GM21367 (cell line): ENCODE results near the gene AHRR.
A peak's percentile ranks its signal among the peaks of the same experiment; 100 is the strongest.

Source experiments
- ATAC-seq: cut with Tn5 transposase; IDR thresholded peaks from one replicate; pipeline ENCODE4 v1.9.1; 2021; ENCODE audit not compliant: unreplicated experiment

The AHRR gene

GRCh38 chr5:438481-438981, 117.0 kb downstream of the AHRR start:
- no peak for ATAC-seq

GRCh38 chr5:439181-439580, 117.7 kb downstream of the AHRR start:
- ATAC-seq: no peak

- ATAC-seq: no peak
Observed at GRCh38 chr5:439636-440035, 118.1 kb downstream of the AHRR start.

GRCh38 chr5:440401-441201, 119.1 kb downstream of the AHRR start:
- no peak for ATAC-seq

GRCh38 chr5:441996-442334, 120.5 kb downstream of the AHRR start:
- ATAC-seq: no peak

GRCh38 chr5:442335-443238, 121.1 kb downstream of the AHRR start, which contains the start of gene EXOC3:
Gene EXOC3 (plus strand): TSS chr5:443176. CDS start chr5:446206, 3,030 bp downstream.
- peak; percentile 69 for ATAC-seq

GRCh38 chr5:443239-444151, 122.0 kb downstream of the AHRR start:
- ATAC-seq: no peak

GRCh38 chr5:444226-444625, 122.7 kb downstream of the AHRR start:
- no peak for ATAC-seq

GRCh38 chr5:445591-445990, 124.1 kb downstream of the AHRR start:
- ATAC-seq: no peak

- no peak for ATAC-seq
Observed at GRCh38 chr5:446066-446882, 124.8 kb downstream of the AHRR start.

GRCh38 chr5:446883-447263, 125.4 kb downstream of the AHRR start:
- no peak for ATAC-seq

GRCh38 chr5:447501-447900, 126.0 kb downstream of the AHRR start:
- no peak for ATAC-seq

- ATAC-seq: no peak
Observed at GRCh38 chr5:448061-448765, 126.7 kb downstream of the AHRR start.

- ATAC-seq: no peak
Observed at GRCh38 chr5:448766-449090, 127.2 kb downstream of the AHRR start.

- no peak for ATAC-seq
Observed at GRCh38 chr5:449151-449550, 127.6 kb downstream of the AHRR start.

GRCh38 chr5:451587-452458, 130.3 kb downstream of the AHRR start:
- no peak for ATAC-seq

- ATAC-seq: no peak
Observed at GRCh38 chr5:452978-453710, 131.6 kb downstream of the AHRR start.
